Suprapubic skin (tissue), 4 donors: ENCODE results near the gene TMEM30A.

Experiments used
- CTCF ChIP-seq, 2 donors: fragments of 200-600 bp in 1 of 2; fragments of 450-650 bp in 1 of 2; sonication (generic) in 1 of 2; IDR thresholded peaks; one replicate each; pipeline ENCODE4 v1.5.1; 2016 to 2019; ENCODE audit warnings: antibody characterized with exemption in 2 of 2, mild to moderate bottlenecking in 1 of 2, moderate library complexity in 1 of 2
- EP300 ChIP-seq: sonication (generic); formaldehyde crosslinking; IDR thresholded peaks from one replicate; pipeline ENCODE4 v1.6.1; 2017; ENCODE audit warnings: antibody characterized with exemption
- POLR2A ChIP-seq, 2 donors: fragments of 450-650 bp; IDR thresholded peaks; one replicate each; pipeline ENCODE4 v1.6.1; 2017; ENCODE audit warnings: antibody characterized with exemption in 2 of 2, mild to moderate bottlenecking in 2 of 2, moderate library complexity in 2 of 2
- POLR2AphosphoS5 ChIP-seq, 3 donors: sonication (generic); formaldehyde crosslinking; IDR thresholded peaks; one replicate each; pipeline ENCODE4 v1.6.1; 2017; ENCODE audit warnings: antibody characterized with exemption in 3 of 3

DNA sequence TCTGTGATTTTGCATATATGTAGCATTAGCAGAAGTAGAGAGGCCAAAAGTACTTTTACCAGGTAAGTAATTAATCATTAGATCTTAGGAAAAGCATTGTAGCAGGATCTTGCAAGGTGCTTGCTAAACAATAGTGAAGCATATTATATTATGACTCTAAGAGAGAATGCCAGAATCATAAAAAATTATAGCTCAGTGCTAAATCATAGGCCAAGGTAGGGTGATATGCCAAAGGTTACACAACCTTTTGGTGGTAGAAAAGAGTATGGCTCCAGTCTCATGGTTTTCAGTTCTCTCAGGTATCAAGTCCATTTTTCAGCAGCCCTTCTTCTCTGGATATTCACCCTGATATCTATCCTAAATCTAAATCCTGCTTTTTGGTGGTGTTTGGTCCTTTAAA is 16.9 kb upstream of the TMEM30A start:
- TF ChIP-seq CTCF (IDR thresholded peaks at IDR 0.05): no peak
- TF ChIP-seq POLR2AphosphoS5 (IDR thresholded peaks at IDR 0.05): no peak
- no peak for TF ChIP-seq EP300
- TF ChIP-seq POLR2A (IDR thresholded peaks at IDR 0.05): no peak
